Skeletal muscle tissue (tissue), 4 donors: ENCODE results near the gene ZNF732. TPM values are rescaled to one million over a fixed set of nuclear protein-coding genes. Genes with fewer than 3 reads are reported as not detected.
"Not testable (repeated sequence)": the region's sequence is repeated elsewhere in the genome, so short reads cannot be mapped to it uniquely, and the experiment has no call there.

Source experiments
- H3K27ac ChIP-seq: one replicate; pipeline ENCODE4 v1.7.0; 2013; ENCODE audit warnings: mild to moderate bottlenecking, low read depth, low read length, inconsistent platforms
- H3K27me3 ChIP-seq, 3 donors: one replicate each; pipeline ENCODE4 v1.7.0; 2013; ENCODE audit warnings: low read length in 3 of 3; ENCODE audit not compliant: control insufficient read depth in 3 of 3, insufficient read depth in 3 of 3
- H3K36me3 ChIP-seq, 3 donors: one replicate each; pipeline ENCODE4 v1.7.0; 2013; ENCODE audit warnings: low read length in 3 of 3; ENCODE audit not compliant: control insufficient read depth in 3 of 3, insufficient read depth in 3 of 3
- H3K4me1 ChIP-seq, 3 donors: one replicate each; pipeline ENCODE4 v1.7.0; 2013; ENCODE audit warnings: low read length in 3 of 3, mild to moderate bottlenecking in 3 of 3; ENCODE audit not compliant: control insufficient read depth in 3 of 3, insufficient read depth in 3 of 3
- H3K4me3 ChIP-seq, 3 donors: one replicate each; pipeline ENCODE4 v1.7.0; 2013; ENCODE audit warnings: low read length in 3 of 3
- H3K9ac ChIP-seq, 3 donors: one replicate each; pipeline ENCODE4 v1.7.0; 2013; ENCODE audit warnings: low read length in 3 of 3, mild to moderate bottlenecking in 3 of 3, moderate library complexity in 2 of 3, low read depth in 1 of 3
- H3K9me3 ChIP-seq, 3 donors: one replicate each; pipeline ENCODE4 v1.7.0; 2013; ENCODE audit warnings: low read length in 3 of 3; ENCODE audit not compliant: control insufficient read depth in 3 of 3
- total RNA-seq: library from RNA; depleted of rRNA; stranded (reverse); fragments of >200 nt; gene quantifications from one replicate; pipeline ENCODE4 v1.2.3, GENCODE V29; 2014
- donor health status: Osteomylitis.

ZNF732 gene
- total RNA-seq, 1 donor from 2014 or later = 1.6 TPM

DNA sequence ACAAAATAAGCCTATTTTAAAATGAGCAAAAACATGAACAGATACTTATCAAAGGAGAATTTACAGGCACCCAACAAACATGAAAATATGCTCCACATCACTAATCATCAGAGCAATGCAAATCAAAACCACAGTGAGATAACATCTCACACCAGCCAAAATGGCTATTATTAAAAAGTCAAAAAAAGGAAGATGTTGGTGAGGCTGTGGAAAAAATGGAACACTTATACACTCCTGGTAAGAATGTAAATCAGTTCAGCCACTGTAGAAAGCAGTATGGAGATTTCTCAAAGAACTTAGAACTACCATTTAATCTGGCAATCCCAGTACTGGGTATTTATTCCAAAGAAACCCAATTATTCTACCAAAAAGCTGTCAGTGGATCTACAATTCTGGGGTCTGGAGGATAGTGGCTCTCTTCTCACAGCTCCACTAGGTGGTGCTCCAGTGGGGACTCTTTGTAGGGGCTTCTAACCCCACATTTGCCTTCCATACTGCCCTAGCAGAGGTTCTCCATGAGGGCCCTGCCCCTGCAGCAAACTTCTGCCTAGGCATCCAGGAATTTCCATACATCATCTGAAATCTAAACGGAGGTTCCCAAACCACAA lies 9.1 kb upstream of the ZNF732 start:
- Histone ChIP-seq H3K9me3 (peaks cover 0 to 2% (median 0%) of the 10 kb centered on the region in 3 donors), H3K4me1 (no peaks in the 10 kb centered on the region), H3K4me3 (no peak overlapping the region), H3K36me3 (no peaks in the 10 kb centered on the region), H3K27ac (no peak overlapping the region), H3K27me3 (peaks cover 0 to 2% (median 0%) of the 10 kb centered on the region in 3 donors), H3K9ac (no peak overlapping the region)

DNA sequence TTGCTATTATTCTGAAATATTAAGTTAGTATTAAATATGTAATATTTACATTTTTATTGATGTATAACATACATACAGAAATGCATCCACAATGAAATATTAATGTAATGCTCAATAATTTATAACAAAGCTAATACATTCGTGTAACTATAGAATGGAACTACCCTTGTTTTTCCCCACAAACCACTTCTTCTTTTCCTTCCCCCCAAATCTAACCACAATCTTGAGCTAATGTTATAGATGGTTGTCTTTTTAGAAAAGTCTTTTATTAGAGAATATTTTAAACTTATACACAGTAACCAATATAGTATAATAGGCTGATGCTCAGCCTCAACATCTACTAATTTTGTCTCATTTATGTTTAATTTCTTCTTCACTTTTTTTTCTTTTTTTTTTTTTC lies 4.5 kb upstream of the ZNF732 start:
- no peaks in the 10 kb centered on the region for H3K4me1 ChIP-seq
- H3K9me3 ChIP-seq = peaks cover 0 to 2% (median 2%) of the 10 kb centered on the region in 3 donors
- H3K9ac ChIP-seq = no peak overlapping the region
- H3K4me3 ChIP-seq = no peak overlapping the region
- no peak overlapping the region for H3K27ac ChIP-seq
- H3K27me3 ChIP-seq = peaks cover 6 to 7% (median 7%) of the 10 kb centered on the region in 3 donors
- H3K36me3 ChIP-seq = no peaks in the 10 kb centered on the region

DNA sequence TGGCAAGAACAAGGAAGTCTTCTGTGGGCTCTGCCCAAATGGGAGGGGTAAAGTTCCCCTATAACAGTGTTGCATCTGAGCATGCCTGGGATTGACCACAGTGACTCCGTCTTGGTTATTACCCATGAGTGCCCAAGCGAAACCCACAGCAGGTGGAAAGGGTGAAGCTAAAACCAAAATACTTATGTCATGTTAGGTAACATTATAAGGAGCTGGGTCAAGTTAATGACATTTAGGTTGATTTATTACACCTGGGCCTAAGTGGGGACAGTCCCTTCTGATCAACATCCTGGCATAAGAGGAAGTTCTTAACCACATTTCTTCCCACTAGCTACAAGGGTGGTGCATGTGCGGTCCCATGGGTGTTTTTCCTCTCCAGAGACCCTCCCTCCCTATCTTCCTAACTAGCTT lies 1.3 kb upstream of the ZNF732 start:
- Histone ChIP-seq H3K27me3 (peaks cover 7 to 17% (median 8%) of the 10 kb centered on the region in 3 donors), H3K27ac (no peak overlapping the region), H3K4me1 (no peaks in the 10 kb centered on the region), H3K36me3 (no peaks in the 10 kb centered on the region), H3K9ac (no peak overlapping the region), H3K9me3 (peaks cover 2 to 6% (median 2%) of the 10 kb centered on the region in 3 donors), H3K4me3 (no peak overlapping the region)

DNA sequence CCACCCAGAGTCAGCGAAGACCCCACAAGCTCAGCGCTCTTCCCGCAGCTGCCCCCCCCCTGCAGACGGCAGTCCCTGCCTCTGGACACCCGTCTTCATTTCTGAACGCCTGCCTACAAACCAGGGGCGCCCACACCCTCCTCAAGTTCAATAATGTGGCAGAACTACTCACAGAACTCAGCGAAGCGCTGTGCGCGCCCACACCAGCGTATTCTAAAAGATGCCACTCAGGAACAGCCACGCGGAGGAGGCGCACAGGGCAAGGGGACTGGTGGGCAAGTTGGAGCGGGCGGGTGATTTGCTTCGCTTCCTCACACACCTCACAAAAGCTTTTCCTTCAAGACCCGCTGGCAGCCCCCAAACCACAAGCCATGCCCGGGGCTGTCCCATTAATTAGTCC lies 758 bp downstream of the ZNF732 start:
- H3K36me3 ChIP-seq, H3K9ac ChIP-seq, H3K9me3 ChIP-seq, H3K27ac ChIP-seq, H3K4me1 ChIP-seq: not testable (repeated sequence)
- peak overlapping the region in 1 of 3 donors; percentile 51 for H3K4me3 ChIP-seq
- H3K27me3 ChIP-seq = peaks cover 7 to 14% (median 8%) of the 10 kb centered on the region in 3 donors

DNA sequence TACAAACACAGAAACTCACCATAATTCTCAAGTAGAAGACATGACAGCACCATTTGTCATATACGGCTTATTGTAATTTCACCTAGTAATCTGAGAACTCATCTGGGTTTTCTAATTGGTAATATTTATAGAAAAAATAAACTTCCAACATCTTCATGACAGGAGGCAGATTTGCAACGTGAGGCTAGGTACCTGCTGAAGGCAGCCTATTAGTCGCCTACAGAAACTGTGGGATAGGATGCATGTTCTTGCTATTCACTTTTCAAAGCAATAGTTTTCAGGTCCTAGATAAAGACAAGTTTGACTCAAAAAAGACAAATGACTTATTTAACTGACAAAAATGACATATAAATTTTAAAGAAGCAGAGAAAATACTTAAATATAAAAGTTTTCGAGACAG lies 2.9 kb downstream of the ZNF732 start:
- Histone ChIP-seq H3K27me3 (peaks cover 7 to 14% (median 8%) of the 10 kb centered on the region in 3 donors), H3K4me3 (no peak overlapping the region), H3K4me1 (no peaks in the 10 kb centered on the region), H3K9ac (no peak overlapping the region), H3K36me3 (no peaks in the 10 kb centered on the region), H3K9me3 (peaks cover 3 to 8% (median 3%) of the 10 kb centered on the region in 3 donors), H3K27ac (no peak overlapping the region)

DNA sequence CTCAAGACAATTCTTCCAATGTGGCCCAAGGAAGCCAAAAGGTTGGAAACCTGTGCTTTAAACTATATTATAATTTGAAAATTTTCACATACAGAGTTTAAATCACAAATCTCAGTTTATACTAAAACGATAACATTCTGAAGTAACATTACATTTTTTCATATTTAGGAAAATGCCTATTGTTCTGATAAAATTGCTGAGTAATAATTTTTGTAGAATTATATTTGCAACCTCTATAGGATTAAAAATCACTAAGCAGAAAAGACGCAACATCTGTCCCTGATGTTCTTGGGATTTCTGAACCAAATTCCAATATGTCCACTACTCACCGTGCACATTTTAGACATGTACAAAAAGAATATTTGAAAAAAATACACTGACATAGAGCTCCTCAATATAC lies 10.5 kb downstream of the ZNF732 start:
- H3K4me1 ChIP-seq = no peaks in the 10 kb centered on the region
- peaks cover 2 to 9% (median 3%) of the 10 kb centered on the region in 3 donors for H3K9me3 ChIP-seq
- H3K36me3 ChIP-seq = no peaks in the 10 kb centered on the region
- no peak overlapping the region for H3K4me3 ChIP-seq
- H3K27me3 ChIP-seq = no peaks in the 10 kb centered on the region
- H3K27ac ChIP-seq = no peak overlapping the region
- H3K9ac ChIP-seq = no peak overlapping the region

DNA sequence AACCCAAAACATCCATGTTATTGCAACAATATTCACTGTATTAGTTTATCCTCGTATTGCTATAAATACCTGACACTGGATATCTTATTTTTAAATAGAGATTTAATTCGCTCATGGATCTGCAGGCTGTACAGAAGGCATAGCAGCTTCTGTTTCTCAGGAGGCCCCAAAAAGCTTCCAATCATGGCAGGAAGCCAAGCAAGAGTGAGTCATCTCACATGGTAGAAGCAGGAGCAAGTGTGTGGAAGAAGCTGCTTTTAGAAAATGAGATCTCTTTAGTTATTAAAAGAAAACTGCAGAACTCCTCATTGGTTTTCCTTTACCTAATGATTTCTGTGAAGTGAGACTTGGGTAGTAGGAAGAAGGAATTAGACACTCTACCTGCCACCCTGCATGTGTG lies 16.4 kb downstream of the ZNF732 start:
- Histone ChIP-seq H3K4me3 (no peak overlapping the region), H3K27ac (no peak overlapping the region), H3K27me3 (no peaks in the 10 kb centered on the region), H3K4me1 (no peaks in the 10 kb centered on the region), H3K9ac (no peak overlapping the region), H3K36me3 (no peaks in the 10 kb centered on the region), H3K9me3 (peaks cover 5 to 11% (median 10%) of the 10 kb centered on the region in 3 donors)

DNA sequence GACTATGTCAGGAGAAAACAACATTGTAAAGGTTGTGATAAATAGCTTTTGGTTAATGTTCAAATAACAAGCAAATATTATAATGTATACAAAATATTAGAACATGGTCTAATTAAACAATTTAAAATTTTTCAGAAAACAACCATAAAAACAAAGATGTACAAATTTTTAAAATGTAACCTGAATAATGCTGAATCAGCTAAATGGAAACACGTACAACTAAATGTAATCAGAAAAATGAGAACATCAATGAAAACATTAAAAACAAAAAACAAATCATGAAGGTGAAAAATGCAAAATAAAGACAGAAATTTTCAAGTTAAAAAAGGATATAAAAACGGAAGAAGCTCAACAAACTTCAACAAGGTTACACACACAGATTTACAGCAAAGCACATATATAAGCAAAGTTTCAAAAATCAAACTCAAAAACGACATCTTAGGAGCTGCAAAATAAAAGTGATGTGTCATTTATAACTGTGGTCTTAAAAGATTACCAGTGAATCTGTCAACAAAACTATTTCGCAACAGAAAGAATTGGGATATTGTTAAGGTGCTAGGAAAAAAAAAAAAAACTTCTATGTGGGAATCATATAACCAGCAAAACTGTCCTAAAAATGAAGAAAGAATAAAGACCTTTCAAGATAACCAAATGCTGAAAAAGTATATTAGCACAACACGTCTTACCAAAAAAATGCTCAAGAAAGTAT lies 31.8 kb downstream of the ZNF732 start:
- no peaks in the 10 kb centered on the region for H3K4me1 ChIP-seq
- H3K9ac ChIP-seq = no peak overlapping the region
- no peak overlapping the region for H3K4me3 ChIP-seq
- H3K27ac ChIP-seq = no peak overlapping the region
- no peaks in the 10 kb centered on the region for H3K27me3 ChIP-seq
- H3K36me3 ChIP-seq = no peaks in the 10 kb centered on the region
- peaks cover 11 to 35% (median 17%) of the 10 kb centered on the region in 3 donors for H3K9me3 ChIP-seq

DNA sequence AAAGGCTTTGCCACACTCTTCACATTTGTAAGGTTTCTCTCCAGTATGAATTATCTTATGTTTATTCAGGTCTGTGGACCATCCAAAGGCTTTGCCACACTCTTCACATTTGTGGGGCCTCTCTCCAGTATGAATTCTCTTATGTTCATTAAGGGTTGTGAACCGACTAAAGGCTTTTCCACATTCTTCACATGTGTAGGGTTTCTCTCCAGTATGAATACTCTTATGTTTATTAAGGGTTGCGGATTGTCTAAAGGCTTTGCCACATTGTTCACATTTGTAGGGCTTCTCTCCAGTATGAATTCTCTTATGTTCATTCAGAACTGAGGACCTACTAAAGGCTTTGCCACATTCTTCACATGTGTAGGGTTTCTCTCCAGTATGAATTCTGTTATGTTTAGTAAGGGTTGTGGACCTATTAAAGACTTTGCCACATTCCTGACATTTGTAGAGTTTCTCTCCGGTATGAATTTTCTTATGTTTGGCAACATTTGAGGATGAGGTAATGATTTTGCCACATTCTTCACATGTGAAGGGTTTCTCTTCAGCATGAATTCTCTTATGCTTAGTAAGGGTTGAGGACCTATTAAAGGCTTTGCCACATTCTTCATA lies 33.7 kb downstream of the ZNF732 start:
- peaks cover 11 to 38% (median 17%) of the 10 kb centered on the region in 3 donors for H3K9me3 ChIP-seq
- no peak overlapping the region for H3K27ac ChIP-seq
- no peaks in the 10 kb centered on the region for H3K36me3 ChIP-seq

DNA sequence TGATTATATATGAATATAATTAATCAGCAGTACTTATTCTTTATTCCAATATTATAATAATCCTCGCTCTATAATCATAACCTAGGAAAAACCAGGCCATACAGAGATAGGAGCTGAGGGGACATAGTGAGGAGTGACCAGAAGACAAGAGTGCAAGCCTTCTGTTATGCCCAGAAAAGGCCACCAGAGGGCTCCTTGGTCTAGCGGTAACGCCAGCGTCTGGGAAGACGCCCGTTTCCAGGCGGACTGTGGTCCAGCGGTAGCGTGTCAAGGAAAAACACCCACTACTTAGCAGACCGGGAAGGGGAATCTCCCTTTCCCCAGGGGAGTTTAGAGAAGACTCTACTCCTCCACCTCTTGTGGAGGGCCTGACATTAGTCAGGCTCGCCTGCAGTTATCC lies 46.0 kb downstream of the ZNF732 start:
- H3K27me3 ChIP-seq, H3K4me3 ChIP-seq, H3K4me1 ChIP-seq, H3K27ac ChIP-seq, H3K9ac ChIP-seq, H3K36me3 ChIP-seq: not testable (repeated sequence)
- H3K9me3 ChIP-seq = peaks cover 11 to 46% (median 20%) of the 10 kb centered on the region in 3 donors

More for the DNA sequence above, 33.7 kb downstream of the ZNF732 start:
- Histone ChIP-seq H3K27me3 (no peaks in the 10 kb centered on the region), H3K4me1 (no peaks in the 10 kb centered on the region), H3K4me3 (peak overlapping the region in 1 of 3 donors; percentile 54), H3K9ac (no peak overlapping the region)
